Esophagus (tissue), 2 donors: ENCODE measurements around the gene SETD1B. TPM values are rescaled to one million over a fixed set of nuclear protein-coding genes. Genes with fewer than 3 reads are reported as not detected.
A peak's percentile ranks its signal among the peaks of the same experiment; 100 is the strongest.

Source experiments
- H3K27ac ChIP-seq, 2 donors: one replicate each; pipeline ENCODE4 v1.5.1; 2013; ENCODE audit warnings: low read depth in 2 of 2, mild to moderate bottlenecking in 2 of 2, inconsistent platforms in 1 of 2, low read length in 1 of 2, moderate library complexity in 1 of 2
- H3K27me3 ChIP-seq, 2 donors: one replicate each; pipeline ENCODE4 v1.6.1; 2013; ENCODE audit warnings: low read length in 2 of 2, control low read depth in 1 of 2, mild to moderate bottlenecking in 1 of 2; ENCODE audit not compliant: insufficient read depth in 2 of 2, control insufficient read depth in 1 of 2
- H3K36me3 ChIP-seq, 2 donors: one replicate each; pipeline ENCODE4 v1.6.1; 2013; ENCODE audit warnings: low read length in 1 of 2; ENCODE audit not compliant: control insufficient read depth in 2 of 2, insufficient read depth in 2 of 2
- H3K4me1 ChIP-seq, 2 donors: one replicate each; pipeline ENCODE4 v1.6.1; 2013; ENCODE audit warnings: low read length in 1 of 2; ENCODE audit not compliant: control insufficient read depth in 2 of 2, insufficient read depth in 2 of 2
- H3K4me3 ChIP-seq, 2 donors: one replicate each; pipeline ENCODE4 v1.5.1; 2013; ENCODE audit warnings: low read length in 2 of 2, mild to moderate bottlenecking in 2 of 2, low read depth in 1 of 2, moderate library complexity in 1 of 2
- H3K9me3 ChIP-seq, 2 donors: one replicate each; pipeline ENCODE4 v1.6.1; 2013; ENCODE audit warnings: mild to moderate bottlenecking in 2 of 2, low read depth in 1 of 2, low read length in 1 of 2, moderate library complexity in 1 of 2; ENCODE audit not compliant: control insufficient read depth in 2 of 2, insufficient read depth in 1 of 2
- WGBS, 2 donors: extraction: QIAGEN DNeasy Blood & Tissue Kit; methylation state at CpG; one replicate each; pipeline ENCODE4 v1.1.7; 2013; 5-methylcytosine and 5-hydroxymethylcytosine counted together
- polyA plus RNA-seq, 2 donors: library from polyadenylated mRNA; stranded (reverse); fragments of 200-250 nt; gene quantifications; one replicate each; pipeline ENCODE4 v1.2.3, GENCODE V29; 2013
- donor health status: healthy with polysubstance abuse.
- donor health status: Bipolar disorder and iron deficiency.

The SETD1B gene
- polyA plus RNA-seq, 2 donors: 7.7 to 12.8 TPM

DNA sequence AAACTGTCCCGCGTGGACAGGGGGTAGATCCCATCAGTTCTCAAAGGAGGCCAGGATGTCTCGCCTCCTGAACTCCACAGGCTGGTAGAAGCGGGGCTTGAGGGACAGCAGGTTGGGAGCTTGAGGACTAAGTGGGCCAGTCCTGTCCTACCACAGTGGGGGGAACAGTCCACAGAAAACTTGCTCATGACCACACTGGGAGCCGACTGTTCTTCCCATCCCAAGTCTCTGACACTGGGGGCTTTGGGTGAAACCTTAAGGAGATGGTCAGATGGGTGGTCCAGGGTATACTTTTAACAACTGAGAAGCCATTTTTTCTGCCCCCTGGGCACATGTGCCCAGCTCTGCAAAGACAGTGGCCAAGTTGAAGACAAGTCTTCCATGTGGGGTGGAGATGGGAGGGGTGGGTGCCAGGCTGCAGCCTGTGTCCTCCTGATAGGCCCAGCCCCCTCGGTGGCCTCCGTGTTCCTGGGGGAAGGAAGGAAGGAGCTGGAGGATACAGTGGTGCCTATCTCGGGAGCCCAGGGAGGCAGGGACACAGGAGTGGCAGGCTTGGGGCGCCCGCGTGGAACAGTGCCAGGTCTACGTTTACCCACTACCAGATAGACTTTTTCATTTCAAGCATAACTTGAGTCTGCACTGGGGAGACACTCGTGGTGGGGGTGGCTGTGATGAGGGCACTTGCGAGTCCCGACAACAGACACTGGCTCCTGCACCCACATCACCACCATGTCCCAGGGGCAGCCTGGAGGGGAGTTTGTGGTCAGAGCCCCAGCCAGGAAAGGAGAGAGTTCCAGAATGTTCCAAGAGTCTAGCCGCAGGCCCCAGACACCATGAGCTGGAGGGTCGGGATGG is 25.0 kb upstream of the SETD1B start:
- no peaks in the 10 kb centered on the region for H3K9me3 ChIP-seq
- peaks cover 3% of the 10 kb centered on the region in 2 donors for H3K4me1 ChIP-seq
- no peak overlapping the region for H3K4me3 ChIP-seq
- H3K27ac ChIP-seq: no peak overlapping the region
- 72 to 78% methylated on average over 17 of the region's 17 CpGs for WGBS, 2 donors
- peaks cover 0 to 2% of the 10 kb centered on the region in 2 donors for H3K36me3 ChIP-seq
- H3K27me3 ChIP-seq: no peaks in the 10 kb centered on the region

DNA sequence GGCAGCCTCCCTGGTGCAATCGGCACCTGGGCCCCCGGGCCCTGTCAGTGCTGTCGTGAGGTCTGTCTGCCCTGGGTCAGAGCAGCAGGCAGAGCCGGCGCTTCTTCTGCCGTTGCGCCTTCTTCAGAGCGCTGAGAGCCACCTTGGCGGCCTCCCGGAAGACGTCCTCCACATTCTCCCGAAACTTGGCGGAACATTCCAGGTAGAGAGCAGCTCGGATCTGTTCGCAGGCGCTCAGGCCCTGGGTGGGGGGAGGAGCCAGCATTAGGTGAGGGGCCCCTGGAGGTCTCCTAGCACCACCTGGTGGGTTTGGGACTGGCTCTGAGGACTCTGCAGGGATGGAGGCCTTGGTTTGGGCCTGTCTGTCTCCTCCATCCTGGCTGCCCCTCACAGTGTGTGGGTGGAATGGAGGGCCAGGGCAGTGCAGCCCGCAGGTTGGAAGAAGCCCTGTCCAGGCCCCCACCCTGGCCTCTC is 24.4 kb upstream of the SETD1B start:
- Histone ChIP-seq H3K27me3 (no peaks in the 10 kb centered on the region), H3K27ac (no peak overlapping the region), H3K4me1 (peaks cover 3% of the 10 kb centered on the region in 2 donors), H3K36me3 (peaks cover 0 to 2% of the 10 kb centered on the region in 2 donors), H3K9me3 (no peaks in the 10 kb centered on the region), H3K4me3 (no peak overlapping the region)
- WGBS, 2 donors: 92 to 94% methylated on average over 17 of the region's 17 CpGs

DNA sequence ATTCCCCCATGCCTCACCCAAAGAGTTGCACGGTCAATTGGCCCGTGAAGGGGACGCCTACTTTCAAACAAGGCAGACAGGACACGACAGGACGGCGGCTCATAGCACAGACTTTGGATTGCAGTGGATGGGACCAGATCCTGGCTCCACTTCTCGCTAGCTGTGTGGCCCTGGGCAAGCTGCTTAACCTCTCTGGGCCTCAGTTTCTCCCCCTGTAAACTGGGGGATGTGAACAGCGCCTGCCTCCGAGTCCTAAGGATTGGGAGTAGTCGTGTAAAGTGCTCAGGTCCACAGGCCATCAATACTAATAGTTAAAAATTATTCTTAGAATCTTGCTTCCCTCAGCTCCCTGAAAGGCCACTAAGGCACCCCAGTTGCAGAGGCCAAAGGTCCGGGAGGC is 23.4 kb upstream of the SETD1B start:
- H3K9me3 ChIP-seq: no peaks in the 10 kb centered on the region
- 94 to 95% methylated on average over 11 of the region's 11 CpGs for WGBS, 2 donors
- H3K4me1 ChIP-seq: peaks cover 3 to 4% of the 10 kb centered on the region in 2 donors
- H3K4me3 ChIP-seq: no peak overlapping the region
- H3K36me3 ChIP-seq: peaks cover 0 to 2% of the 10 kb centered on the region in 2 donors
- H3K27ac ChIP-seq: no peak overlapping the region
- H3K27me3 ChIP-seq: no peaks in the 10 kb centered on the region

DNA sequence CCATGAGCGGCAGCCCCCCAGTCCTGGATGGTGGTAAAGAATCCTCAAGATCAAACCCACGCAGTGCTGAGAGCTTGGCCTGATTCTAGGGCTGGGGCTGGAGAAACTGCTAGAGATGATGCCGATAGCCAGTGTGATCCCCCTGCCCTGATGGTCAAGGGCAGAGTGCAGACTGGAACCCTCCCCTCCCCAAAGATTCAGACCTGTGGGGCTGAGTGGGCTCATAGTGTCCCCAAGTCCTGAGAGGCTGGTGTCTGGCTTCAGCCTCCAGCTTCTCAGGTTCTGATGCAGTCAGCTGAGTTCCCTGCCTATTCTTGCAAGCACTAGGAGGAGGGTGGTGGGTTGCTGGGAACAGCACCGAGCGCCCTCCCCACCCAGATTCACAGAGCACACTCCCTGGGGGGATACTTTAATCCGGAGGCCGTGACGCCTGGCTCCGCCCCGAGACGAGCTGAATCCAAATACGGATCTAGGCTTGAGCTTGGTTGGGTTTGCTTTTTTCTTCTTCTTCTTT is 22.3 kb upstream of the SETD1B start:
- no peaks in the 10 kb centered on the region for H3K27me3 ChIP-seq
- peaks cover 0 to 2% of the 10 kb centered on the region in 2 donors for H3K9me3 ChIP-seq
- H3K4me3 ChIP-seq: no peak overlapping the region
- WGBS, 2 donors: 37 to 45% methylated on average over 12 of the region's 12 CpGs
- H3K36me3 ChIP-seq: peaks cover 0 to 2% of the 10 kb centered on the region in 2 donors
- H3K27ac ChIP-seq: peak overlapping the region; percentile 45 to 73
- peaks cover 3 to 8% of the 10 kb centered on the region in 2 donors for H3K4me1 ChIP-seq

DNA sequence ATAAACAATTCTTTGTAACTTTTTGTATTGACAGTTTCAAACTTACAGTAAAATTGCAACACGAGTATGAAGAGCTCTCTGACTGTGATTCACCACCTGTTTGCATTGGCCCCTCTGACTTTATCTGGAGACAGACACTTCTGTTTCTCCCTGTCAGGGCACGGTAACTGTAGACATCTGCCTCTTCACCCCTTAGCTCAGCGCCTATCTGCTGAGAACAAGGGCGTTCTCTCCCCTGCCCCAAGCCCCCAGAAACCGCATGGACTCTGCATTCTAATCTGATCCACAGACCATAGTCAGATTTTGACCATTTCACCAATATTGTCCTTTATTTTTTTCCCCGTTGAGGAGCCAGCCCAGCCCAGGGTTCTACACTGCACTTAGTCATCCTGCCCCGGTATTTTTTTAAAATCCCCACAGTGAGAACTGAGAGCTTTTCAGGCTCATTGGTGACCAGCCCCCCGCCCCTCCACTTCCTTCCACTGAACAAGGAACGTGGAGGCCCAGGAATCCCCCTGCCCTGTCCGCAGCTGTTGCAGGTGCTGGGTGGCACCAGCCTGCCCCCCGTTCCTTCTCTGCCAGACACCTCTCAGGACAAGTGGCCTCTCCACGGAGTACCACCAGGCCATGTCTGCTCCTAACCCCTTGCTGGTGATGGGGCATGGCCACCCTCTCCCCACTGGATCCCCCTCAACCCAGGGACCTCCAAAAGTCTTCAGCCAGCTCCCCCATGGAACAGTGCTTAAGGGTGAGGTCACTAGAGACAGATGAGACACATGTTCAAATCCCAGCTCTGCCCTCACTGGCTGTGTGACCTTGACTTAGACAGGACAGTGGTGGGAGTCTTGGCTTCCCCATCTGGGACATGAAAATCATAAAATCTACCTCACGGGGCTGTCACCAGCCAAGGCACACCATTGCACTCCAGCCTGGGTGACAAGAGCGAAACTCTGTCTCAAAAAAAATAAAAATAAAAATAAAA is 21.5 kb upstream of the SETD1B start:
- Histone ChIP-seq H3K4me3 (no peak overlapping the region), H3K27me3 (no peaks in the 10 kb centered on the region), H3K36me3 (peaks cover 0 to 2% of the 10 kb centered on the region in 2 donors), H3K27ac (peak overlapping the region in 1 of 2 donors; percentile 76), H3K4me1 (peaks cover 3 to 12% of the 10 kb centered on the region in 2 donors), H3K9me3 (peaks cover 0 to 2% of the 10 kb centered on the region in 2 donors)
- 37% methylated on average over 14 of the region's 14 CpGs for WGBS, 2 donors

DNA sequence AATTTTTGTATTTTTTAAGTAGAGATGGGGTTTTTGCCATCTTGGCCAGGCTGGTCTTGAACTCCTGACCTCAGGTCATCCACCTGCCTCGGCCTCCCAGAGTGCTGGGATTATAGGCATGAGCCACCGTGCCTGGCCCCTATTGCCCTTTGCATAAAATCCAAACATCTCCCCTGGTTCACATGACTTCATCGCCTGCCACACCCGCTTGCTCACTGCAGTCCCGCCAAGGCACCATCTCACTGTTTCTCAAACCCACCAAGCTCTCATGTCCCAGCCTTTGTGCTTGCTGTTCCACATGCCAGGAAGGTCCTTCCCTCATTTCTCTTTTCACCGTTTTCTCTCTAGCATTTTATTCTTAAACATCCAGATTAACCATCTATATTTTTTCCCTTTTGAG is 20.0 kb upstream of the SETD1B start:
- 51 to 60% methylated on average over 6 of the region's 6 CpGs for WGBS, 2 donors
- H3K4me3 ChIP-seq: no peak overlapping the region
- H3K4me1 ChIP-seq: peaks cover 3 to 12% of the 10 kb centered on the region in 2 donors
- H3K27ac ChIP-seq: peak overlapping the region; percentile 52 to 57
- H3K27me3 ChIP-seq: no peaks in the 10 kb centered on the region
- peaks cover 0 to 2% of the 10 kb centered on the region in 2 donors for H3K9me3 ChIP-seq
- peaks cover 0 to 2% of the 10 kb centered on the region in 2 donors for H3K36me3 ChIP-seq

DNA sequence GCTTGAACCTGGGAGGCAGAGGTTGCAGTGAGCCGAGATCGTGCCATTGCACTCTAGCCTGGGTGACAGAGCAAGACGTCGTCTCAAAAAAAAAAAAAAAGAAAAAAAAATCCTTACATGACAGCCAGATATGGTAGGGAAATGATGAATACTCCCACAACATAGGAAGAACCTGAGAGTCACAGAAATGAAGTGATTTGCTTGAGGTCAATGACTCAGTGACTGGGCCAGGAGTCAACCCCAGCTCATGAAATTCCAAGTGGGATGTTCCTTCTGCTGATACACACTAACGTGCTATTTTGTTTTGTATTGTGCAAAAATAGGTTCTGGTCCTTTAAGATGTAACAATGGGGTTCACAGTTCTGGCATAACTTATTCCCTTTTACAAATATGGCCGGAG is 19.3 kb upstream of the SETD1B start:
- Histone ChIP-seq H3K27ac (peak overlapping the region; percentile 57 to 70), H3K9me3 (peaks cover 0 to 2% of the 10 kb centered on the region in 2 donors), H3K36me3 (peaks cover 0 to 2% of the 10 kb centered on the region in 2 donors), H3K4me1 (peaks cover 3 to 12% of the 10 kb centered on the region in 2 donors), H3K27me3 (no peaks in the 10 kb centered on the region), H3K4me3 (no peak overlapping the region)
- WGBS, 2 donors: 21 to 28% methylated on average over 6 of the region's 6 CpGs

DNA sequence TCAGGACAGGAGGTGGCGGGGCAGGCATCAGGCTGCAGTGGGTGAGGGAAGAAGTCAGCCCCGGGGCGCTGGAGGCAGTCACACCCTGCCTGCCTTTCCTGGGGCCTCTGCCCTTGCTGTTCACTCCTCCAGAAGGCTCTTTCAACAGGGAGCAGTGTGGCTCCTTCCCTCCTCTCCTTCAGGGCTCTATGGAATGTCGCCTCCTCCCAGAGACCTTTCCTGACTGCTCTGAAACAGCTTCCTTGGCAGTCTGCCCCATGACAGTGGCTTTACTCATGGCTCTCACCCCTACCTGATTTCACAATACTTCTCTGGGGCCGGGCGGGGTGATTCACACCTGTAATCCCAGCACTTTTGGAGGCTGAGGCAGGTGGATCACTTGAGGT is 17.4 kb upstream of the SETD1B start:
- Histone ChIP-seq H3K36me3 (no peaks in the 10 kb centered on the region), H3K9me3 (peaks cover 0 to 2% of the 10 kb centered on the region in 2 donors), H3K4me1 (peaks cover 3 to 12% of the 10 kb centered on the region in 2 donors), H3K27ac (peak overlapping the region; percentile 91 to 95), H3K27me3 (no peaks in the 10 kb centered on the region), H3K4me3 (no peak overlapping the region)
- WGBS, 2 donors: 30 to 42% methylated on average over 6 of the region's 6 CpGs
